Subcutaneous abdominal adipose tissue (tissue), 5 donors: ENCODE measurements around the gene CBR1.
"Not testable (repeated sequence)": the region's sequence is repeated elsewhere in the genome, so short reads cannot be mapped to it uniquely, and the experiment has no call there.

ENCODE experiments used
- H3K27ac ChIP-seq: one replicate; pipeline ENCODE4 v1.7.0; 2013; ENCODE audit warnings: low read depth, mild to moderate bottlenecking, inconsistent platforms, low read length, moderate library complexity
- H3K27me3 ChIP-seq, 5 donors: one replicate each; pipeline ENCODE4 v1.7.0; 2013; ENCODE audit warnings: low read length in 5 of 5, inconsistent platforms in 1 of 5; ENCODE audit not compliant: control insufficient read depth in 5 of 5, insufficient read depth in 4 of 5
- H3K36me3 ChIP-seq, 5 donors: one replicate each; pipeline ENCODE4 v1.7.0; 2013; ENCODE audit warnings: low read length in 5 of 5; ENCODE audit not compliant: control insufficient read depth in 5 of 5, insufficient read depth in 5 of 5
- H3K4me1 ChIP-seq, 5 donors: one replicate each; pipeline ENCODE4 v1.7.0; 2013; ENCODE audit warnings: low read length in 5 of 5, mild to moderate bottlenecking in 3 of 5, moderate library complexity in 1 of 5; ENCODE audit not compliant: control insufficient read depth in 5 of 5, insufficient read depth in 5 of 5
- H3K4me3 ChIP-seq, 5 donors: one replicate each; pipeline ENCODE4 v1.7.0; 2013; ENCODE audit warnings: low read length in 5 of 5, low read depth in 1 of 5
- H3K9ac ChIP-seq, 5 donors: one replicate each; pipeline ENCODE4 v1.7.0; 2013; ENCODE audit warnings: low read length in 5 of 5, mild to moderate bottlenecking in 4 of 5, moderate library complexity in 3 of 5
- H3K9me3 ChIP-seq, 5 donors: one replicate each; pipeline ENCODE4 v1.7.0; 2013; ENCODE audit warnings: low read length in 5 of 5; ENCODE audit not compliant: control insufficient read depth in 5 of 5
- donor health status: healthy.
- donor health status: healthy.
- donor health status: healthy.
- donor health status: healthy.
- donor health status: healthy.

Gene CBR1

DNA sequence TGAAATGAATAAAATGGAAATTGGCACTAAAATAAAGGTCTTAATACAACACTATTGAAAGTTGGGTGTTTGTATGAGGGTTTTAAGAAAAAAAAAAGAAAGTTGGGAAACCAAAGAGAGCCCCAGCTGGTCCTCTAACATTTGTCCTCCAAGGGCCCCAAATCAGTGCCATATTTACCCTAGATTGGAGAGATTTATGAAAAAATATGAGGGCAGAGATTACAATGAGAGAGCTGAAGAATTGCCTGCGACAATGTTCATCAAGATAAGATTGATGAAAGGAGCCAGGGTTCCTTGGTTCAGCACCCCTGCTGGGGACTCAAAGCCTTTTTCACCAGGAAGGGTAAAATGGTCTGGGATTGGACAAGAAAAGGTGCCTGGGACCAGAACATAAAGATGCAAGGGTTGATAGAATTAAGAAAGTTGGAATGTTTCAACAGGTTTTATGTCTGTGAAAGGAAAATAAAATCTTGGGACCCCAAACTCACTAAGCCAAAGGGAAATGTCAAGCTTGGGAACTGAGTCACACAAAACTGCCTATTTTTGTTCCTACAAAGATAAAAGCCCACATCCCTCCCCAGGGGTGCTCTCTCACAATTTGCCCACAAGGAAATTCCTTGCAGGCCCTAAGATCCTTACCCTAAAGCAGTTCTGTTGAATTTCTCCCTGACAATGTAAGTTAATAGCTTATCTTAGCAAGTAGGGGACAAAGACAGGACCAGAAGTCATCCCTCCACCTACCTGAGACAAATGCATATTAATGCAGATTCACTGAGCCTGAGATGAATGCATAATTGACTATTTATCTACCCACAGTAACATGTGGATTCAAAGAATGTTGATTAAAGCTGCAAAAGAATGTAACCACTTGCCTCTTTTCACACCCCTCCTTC lies 26.8 kb downstream of the CBR1 start:
- no peaks in the 10 kb centered on the region for H3K4me1 ChIP-seq
- H3K27me3 ChIP-seq: peaks cover 0 to 8% (median 0%) of the 10 kb centered on the region in 5 donors
- H3K36me3 ChIP-seq: no peaks in the 10 kb centered on the region
- H3K9ac ChIP-seq: no peak overlapping the region
- H3K4me3 ChIP-seq: no peak overlapping the region
- H3K27ac ChIP-seq: no peak overlapping the region
- peaks cover 0 to 8% (median 0%) of the 10 kb centered on the region in 5 donors for H3K9me3 ChIP-seq

- H3K4me3 ChIP-seq: no peak overlapping the region
- no peak overlapping the region for H3K27ac ChIP-seq
- no peak overlapping the region for H3K9ac ChIP-seq
- H3K9me3 ChIP-seq: peaks cover 0 to 8% (median 0%) of the 10 kb centered on the region in 5 donors
- no peaks in the 10 kb centered on the region for H3K36me3 ChIP-seq
- peaks cover 0 to 8% (median 0%) of the 10 kb centered on the region in 5 donors for H3K27me3 ChIP-seq
- no peaks in the 10 kb centered on the region for H3K4me1 ChIP-seq
Measured at GRCh38 chr21:36097427-36098181, 27.8 kb downstream of the CBR1 start.

- no peaks in the 10 kb centered on the region for H3K36me3 ChIP-seq
- peaks cover 0 to 7% (median 0%) of the 10 kb centered on the region in 5 donors for H3K9me3 ChIP-seq
- H3K9ac ChIP-seq: no peak overlapping the region
- no peaks in the 10 kb centered on the region for H3K4me1 ChIP-seq
- H3K4me3 ChIP-seq: no peak overlapping the region
- peaks cover 0 to 9% (median 0%) of the 10 kb centered on the region in 5 donors for H3K27me3 ChIP-seq
- no peak overlapping the region for H3K27ac ChIP-seq
Measured at GRCh38 chr21:36098182-36098532, 28.3 kb downstream of the CBR1 start.

GRCh38 chr21:36099000-36099399 lies 29.2 kb downstream of the CBR1 start:
- Histone ChIP-seq H3K27ac (no peak overlapping the region), H3K4me3 (no peak overlapping the region), H3K27me3 (peaks cover 0 to 12% (median 3%) of the 10 kb centered on the region in 5 donors), H3K9ac (no peak overlapping the region), H3K4me1 (no peaks in the 10 kb centered on the region), H3K9me3 (peaks cover 0 to under 1% (median 0%) of the 10 kb centered on the region in 5 donors), H3K36me3 (no peaks in the 10 kb centered on the region)

DNA sequence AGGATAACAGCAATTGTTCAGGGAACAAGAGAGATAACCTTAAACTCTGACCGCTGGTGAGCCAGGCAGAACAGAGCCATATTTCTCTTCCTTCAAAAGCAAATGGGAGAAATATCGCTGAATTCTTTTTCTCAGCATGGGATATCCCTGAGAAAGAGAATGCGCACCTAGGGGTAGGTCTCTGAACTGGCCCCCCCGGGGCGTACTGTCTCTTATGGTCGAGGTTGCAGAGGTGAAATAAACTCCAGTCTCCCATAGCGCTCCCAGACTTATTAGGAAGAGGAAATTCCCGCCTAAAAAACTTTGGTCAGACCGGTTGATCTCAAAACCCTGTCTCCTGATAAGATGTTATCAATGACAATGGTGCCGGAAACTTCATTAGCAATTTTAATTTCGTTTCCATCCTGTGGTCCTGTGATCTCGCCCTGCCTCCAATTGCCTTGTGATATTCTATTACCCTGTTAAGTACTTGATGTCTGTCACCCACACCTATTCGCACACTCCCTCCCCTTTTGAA lies 29.9 kb downstream of the CBR1 start:
- H3K4me3 ChIP-seq, H3K9me3 ChIP-seq, H3K36me3 ChIP-seq, H3K4me1 ChIP-seq, H3K9ac ChIP-seq, H3K27ac ChIP-seq: not testable (repeated sequence)
- peaks cover 0 to 18% (median 7%) of the 10 kb centered on the region in 5 donors for H3K27me3 ChIP-seq

DNA sequence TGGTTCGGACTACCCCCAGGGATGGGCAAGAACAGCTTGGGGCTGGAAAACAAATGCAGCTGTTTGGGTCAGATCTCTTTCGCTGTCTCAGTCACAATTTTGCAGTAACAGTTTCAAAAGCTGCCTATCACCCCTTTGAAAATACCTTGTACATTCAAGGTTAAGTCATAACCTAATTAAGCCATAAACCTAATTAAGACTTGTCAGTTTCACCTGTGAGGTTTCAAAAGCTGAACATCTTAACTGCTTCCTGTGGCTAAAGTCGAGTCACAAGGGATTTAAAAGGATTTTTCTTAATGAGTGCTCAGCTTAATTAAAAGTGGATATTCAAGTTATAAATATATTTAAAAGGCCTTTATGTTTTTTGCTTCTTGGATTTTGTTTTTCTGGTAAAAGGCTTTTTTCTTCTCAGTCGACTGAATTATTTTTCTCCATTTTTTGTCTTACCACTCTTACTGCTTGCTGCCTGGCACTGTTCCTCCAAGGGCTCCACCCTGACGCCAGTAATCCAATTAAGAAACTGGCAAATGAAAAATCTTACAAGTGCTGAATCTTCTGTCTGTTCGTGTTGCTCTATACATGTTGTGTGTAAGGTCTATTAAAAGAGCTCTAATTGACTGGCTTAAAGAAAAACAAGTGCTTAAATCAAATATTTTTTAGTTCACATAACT lies 31.3 kb downstream of the CBR1 start:
- Histone ChIP-seq H3K4me1 (peaks cover 0 to 10% (median 8%) of the 10 kb centered on the region in 5 donors), H3K27ac (no peak overlapping the region), H3K36me3 (no peaks in the 10 kb centered on the region), H3K9ac (no peak overlapping the region), H3K4me3 (no peak overlapping the region), H3K27me3 (peaks cover 0 to 24% (median 13%) of the 10 kb centered on the region in 5 donors), H3K9me3 (no peaks in the 10 kb centered on the region)

DNA sequence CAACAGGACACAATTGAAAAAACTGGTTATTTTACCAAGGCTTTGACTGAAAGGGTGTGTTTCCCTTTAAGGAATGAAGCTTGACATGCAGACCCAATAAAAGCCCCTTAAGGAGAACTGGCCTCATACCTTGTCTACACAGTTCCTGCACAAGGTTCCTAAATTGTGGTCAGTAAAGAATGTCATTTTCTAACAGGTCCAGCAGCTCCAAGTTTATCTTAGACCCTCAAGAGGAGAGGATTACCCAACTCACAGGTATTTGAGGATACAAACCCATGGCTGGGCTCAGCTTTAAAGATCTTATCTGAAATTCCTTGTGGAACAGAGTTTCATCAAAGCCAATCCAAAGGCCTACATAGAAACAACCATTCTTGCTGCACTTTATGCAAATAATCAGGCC lies 33.6 kb downstream of the CBR1 start:
- no peaks in the 10 kb centered on the region for H3K36me3 ChIP-seq
- peaks cover 0 to 10% (median 8%) of the 10 kb centered on the region in 5 donors for H3K4me1 ChIP-seq
- peaks cover 0 to 28% (median 13%) of the 10 kb centered on the region in 5 donors for H3K27me3 ChIP-seq
- no peaks in the 10 kb centered on the region for H3K9me3 ChIP-seq
- no peak overlapping the region for H3K4me3 ChIP-seq
- no peak overlapping the region for H3K9ac ChIP-seq
- no peak overlapping the region for H3K27ac ChIP-seq

DNA sequence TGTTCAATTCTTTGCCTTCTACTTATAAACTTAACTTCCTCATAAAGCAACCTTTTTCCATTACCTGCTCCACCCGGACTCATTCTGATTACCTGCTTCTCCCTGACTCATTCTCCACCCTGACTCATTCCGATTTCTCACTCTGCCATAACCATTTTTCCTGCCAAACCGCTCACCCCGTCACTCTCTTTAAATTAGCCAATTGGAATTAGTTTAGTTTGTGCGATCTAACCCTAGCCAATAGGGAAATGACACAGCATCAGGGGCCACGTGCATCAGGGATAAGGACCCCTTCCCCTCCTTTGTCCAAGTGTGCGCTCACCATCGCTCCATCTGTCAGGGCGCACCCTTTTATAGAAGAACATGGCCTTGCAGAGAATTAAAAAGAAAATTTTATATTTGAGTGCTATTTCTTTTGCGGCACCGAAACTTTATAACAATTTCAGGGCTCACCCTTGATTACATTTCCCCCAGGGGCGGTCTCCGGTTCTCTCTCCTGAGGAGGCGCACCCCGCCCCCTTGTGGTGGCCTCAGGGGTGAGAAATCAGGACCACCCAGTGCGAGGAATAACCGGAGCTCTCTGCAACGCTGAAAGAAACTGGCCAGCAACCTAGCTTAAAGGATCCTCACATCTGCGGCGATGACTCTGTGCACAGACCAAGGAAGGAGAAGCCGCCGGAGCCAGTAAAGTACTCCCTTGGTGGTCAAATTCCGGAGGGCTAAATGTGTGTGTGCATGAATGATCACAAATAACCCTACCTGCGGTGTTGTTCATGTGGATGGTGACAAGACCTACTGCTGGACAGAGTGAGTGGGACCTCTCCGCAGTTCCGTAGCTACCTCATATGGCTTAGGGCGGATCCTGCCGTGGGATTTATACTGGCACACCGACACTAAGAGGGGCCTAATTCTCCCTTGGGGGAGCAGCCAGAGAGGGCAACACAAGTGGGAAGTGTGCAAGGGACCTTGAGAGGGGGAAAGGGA lies 34.8 kb downstream of the CBR1 start:
- Histone ChIP-seq H3K9ac (no peak overlapping the region), H3K27me3 (peaks cover 0 to 28% (median 11%) of the 10 kb centered on the region in 5 donors), H3K4me3 (peak overlapping the region in 3 of 5 donors; percentile 17 to 34 (median 25)), H3K27ac (no peak overlapping the region), H3K9me3 (no peaks in the 10 kb centered on the region), H3K4me1 (peaks cover 0 to 10% (median 8%) of the 10 kb centered on the region in 5 donors), H3K36me3 (no peaks in the 10 kb centered on the region)

DNA sequence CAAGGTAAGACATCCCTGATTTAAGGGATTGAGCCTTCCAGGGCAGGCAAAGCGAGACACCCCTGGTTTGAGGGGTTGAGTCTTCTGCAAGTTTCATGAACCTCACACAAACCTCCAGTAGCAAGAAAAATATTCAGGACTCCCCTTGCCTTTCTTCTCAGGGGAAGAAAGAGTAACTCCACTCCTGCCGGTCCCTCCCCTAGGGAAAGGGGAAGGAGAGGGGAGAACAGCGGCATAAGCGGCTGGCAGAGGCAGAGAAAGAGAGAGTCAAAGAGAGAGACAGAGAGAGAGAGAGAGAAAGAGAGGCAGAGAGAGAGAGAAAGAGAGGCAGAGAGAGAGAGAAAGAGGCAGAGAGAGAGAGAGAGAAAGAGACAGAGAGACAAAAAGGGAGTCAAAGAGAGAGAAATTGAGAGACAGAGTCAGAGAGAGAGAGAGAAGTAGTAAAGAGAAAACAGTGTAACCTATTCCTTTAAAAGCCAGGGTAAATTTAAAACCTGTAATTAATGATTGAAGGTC lies 35.6 kb downstream of the CBR1 start:
- H3K9me3 ChIP-seq: no peaks in the 10 kb centered on the region
- H3K9ac ChIP-seq: no peak overlapping the region
- peaks cover 0 to 25% (median 9%) of the 10 kb centered on the region in 5 donors for H3K27me3 ChIP-seq
- no peak overlapping the region for H3K4me3 ChIP-seq
- H3K36me3 ChIP-seq: no peaks in the 10 kb centered on the region
- H3K4me1 ChIP-seq: peaks cover 0 to 10% (median 8%) of the 10 kb centered on the region in 5 donors
- no peak overlapping the region for H3K27ac ChIP-seq
